ENCODE measurements around the gene RAP1GAP2.
"Not testable (repeated sequence)": the region's sequence is repeated elsewhere in the genome, so short reads cannot be mapped to it uniquely, and the experiment has no call there.

RAP1GAP2 gene

GRCh38 chr17:3036800-3037199 is 240.6 kb downstream of the RAP1GAP2 start:
- Histone ChIP-seq H3K4me1 (ENCODE audit: control insufficient read depth, insufficient read depth, low read length) (no peaks in the 10 kb centered on the region), H3K27ac (ENCODE audit: low read depth, low read length) (no peak overlapping the region), H3K36me3 (ENCODE audit: control insufficient read depth, insufficient read depth, low read length) (peaks cover 17% of the 10 kb centered on the region; the same call in 1 of the 2 replicates)

GRCh38 chr17:3037259-3037658 is 241.0 kb downstream of the RAP1GAP2 start:
- Histone ChIP-seq H3K9me3 (ENCODE audit: control insufficient read depth, insufficient read depth, low read length) (no peaks in the 10 kb centered on the region), H3K36me3 (ENCODE audit: control insufficient read depth, insufficient read depth, low read length) (peaks cover 17% of the 10 kb centered on the region; the same call in 1 of the 2 replicates), H3K27ac (ENCODE audit: low read depth, low read length) (no peak overlapping the region), H3K4me3 (ENCODE audit: low read depth, low read length) (no peak overlapping the region), H3K4me1 (ENCODE audit: control insufficient read depth, insufficient read depth, low read length) (no peaks in the 10 kb centered on the region), H3K27me3 (ENCODE audit: control insufficient read depth, insufficient read depth, low read length) (no peaks in the 10 kb centered on the region; the same call in 1 of the 2 replicates), H3K9ac (ENCODE audit: low read depth, low read length) (no peak overlapping the region)

More at GRCh38 chr17:3036800-3037199, 240.6 kb downstream of the RAP1GAP2 start:
- H3K9me3 ChIP-seq (ENCODE audit: control insufficient read depth, insufficient read depth, low read length), result no peaks in the 10 kb centered on the region
- H3K9ac ChIP-seq (ENCODE audit: low read depth, low read length), result no peak overlapping the region
- H3K27me3 ChIP-seq (ENCODE audit: control insufficient read depth, insufficient read depth, low read length), result no peaks in the 10 kb centered on the region; the same call in 1 of the 2 replicates
- no peak overlapping the region for H3K4me3 ChIP-seq (ENCODE audit: low read depth, low read length)

- no peaks in the 10 kb centered on the region for H3K4me1 ChIP-seq (ENCODE audit: control insufficient read depth, insufficient read depth, low read length)
- H3K9me3 ChIP-seq (ENCODE audit: control insufficient read depth, insufficient read depth, low read length), result peaks cover 11% of the 10 kb centered on the region
- H3K27me3 ChIP-seq (ENCODE audit: control insufficient read depth, insufficient read depth, low read length), result no peaks in the 10 kb centered on the region; the same call in 1 of the 2 replicates
- 0 out of 2 replicates have a peak, but pooled peaks cover 10% of the 10 kb centered on the region for H3K36me3 ChIP-seq (ENCODE audit: control insufficient read depth, insufficient read depth, low read length)
- H3K4me3 ChIP-seq (ENCODE audit: low read depth, low read length), result no peak overlapping the region
- H3K9ac ChIP-seq (ENCODE audit: low read depth, low read length), result no peak overlapping the region
- no peak overlapping the region for H3K27ac ChIP-seq (ENCODE audit: low read depth, low read length)
Measured at GRCh38 chr17:3038941-3039340, 242.7 kb downstream of the RAP1GAP2 start.

- no peaks in the 10 kb centered on the region for H3K4me1 ChIP-seq (ENCODE audit: control insufficient read depth, insufficient read depth, low read length)
- H3K4me3 ChIP-seq (ENCODE audit: low read depth, low read length), result no peak overlapping the region
- no peak overlapping the region for H3K27ac ChIP-seq (ENCODE audit: low read depth, low read length)
- 0 out of 2 replicates have a peak, but pooled peaks cover 9% of the 10 kb centered on the region for H3K36me3 ChIP-seq (ENCODE audit: control insufficient read depth, insufficient read depth, low read length)
- no peaks in the 10 kb centered on the region; the same call in 1 of the 2 replicates for H3K27me3 ChIP-seq (ENCODE audit: control insufficient read depth, insufficient read depth, low read length)
- no peak overlapping the region for H3K9ac ChIP-seq (ENCODE audit: low read depth, low read length)
- peaks cover 19% of the 10 kb centered on the region for H3K9me3 ChIP-seq (ENCODE audit: control insufficient read depth, insufficient read depth, low read length)
Measured at GRCh38 chr17:3039736-3040135, 243.5 kb downstream of the RAP1GAP2 start.

GRCh38 chr17:3040882-3041281 is 244.6 kb downstream of the RAP1GAP2 start:
- Histone ChIP-seq H3K27ac (ENCODE audit: low read depth, low read length) (no peak overlapping the region), H3K9me3 (ENCODE audit: control insufficient read depth, insufficient read depth, low read length) (peaks cover 19% of the 10 kb centered on the region), H3K27me3 (ENCODE audit: control insufficient read depth, insufficient read depth, low read length) (no peaks in the 10 kb centered on the region; the same call in 1 of the 2 replicates), H3K9ac (ENCODE audit: low read depth, low read length) (no peak overlapping the region), H3K4me1 (ENCODE audit: control insufficient read depth, insufficient read depth, low read length) (no peaks in the 10 kb centered on the region), H3K36me3 (ENCODE audit: control insufficient read depth, insufficient read depth, low read length) (0 out of 2 replicates have a peak, but pooled peaks cover under 1% of the 10 kb centered on the region), H3K4me3 (ENCODE audit: low read depth, low read length) (no peak overlapping the region)

DNA sequence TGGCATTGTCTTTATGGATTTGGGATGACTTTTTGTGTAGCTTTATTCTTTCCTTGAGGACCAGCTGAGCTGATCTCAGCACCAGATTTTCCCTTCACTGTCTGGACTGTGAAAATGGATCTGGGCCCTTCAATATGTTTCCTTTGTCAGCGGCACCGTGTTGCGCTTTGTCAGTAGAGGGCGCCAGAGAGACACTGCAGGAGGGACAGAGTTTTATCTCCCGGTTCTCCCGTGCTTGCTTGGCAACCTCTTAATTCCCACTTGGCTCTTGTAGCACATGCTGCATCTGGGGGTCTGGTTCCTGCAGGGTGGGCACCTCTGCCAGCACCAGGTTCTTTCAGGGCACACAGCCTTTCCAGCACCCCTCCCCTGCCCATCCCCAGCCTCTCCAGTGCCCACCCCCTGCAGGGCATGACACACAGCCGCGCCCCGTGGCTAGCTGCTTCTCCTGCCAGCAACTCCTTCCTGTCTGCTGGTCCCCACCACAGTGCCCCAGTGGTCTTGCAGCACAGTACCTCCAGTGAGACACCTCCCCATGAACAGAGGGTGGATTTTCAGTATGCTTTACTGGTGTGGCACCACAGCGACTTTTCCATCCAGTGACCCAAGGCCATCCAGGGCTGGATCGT is 247.6 kb downstream of the RAP1GAP2 start:
- no peak overlapping the region for H3K27ac ChIP-seq (ENCODE audit: low read depth, low read length)
- no peaks in the 10 kb centered on the region; the same call in 1 of the 2 replicates for H3K27me3 ChIP-seq (ENCODE audit: control insufficient read depth, insufficient read depth, low read length)
- H3K9me3 ChIP-seq (ENCODE audit: control insufficient read depth, insufficient read depth, low read length), result peaks cover 19% of the 10 kb centered on the region
- H3K4me1 ChIP-seq (ENCODE audit: control insufficient read depth, insufficient read depth, low read length), result no peaks in the 10 kb centered on the region
- H3K36me3 ChIP-seq (ENCODE audit: control insufficient read depth, insufficient read depth, low read length), result no peaks in the 10 kb centered on the region
- no peak overlapping the region for H3K4me3 ChIP-seq (ENCODE audit: low read depth, low read length)
- no peak overlapping the region for H3K9ac ChIP-seq (ENCODE audit: low read depth, low read length)

DNA sequence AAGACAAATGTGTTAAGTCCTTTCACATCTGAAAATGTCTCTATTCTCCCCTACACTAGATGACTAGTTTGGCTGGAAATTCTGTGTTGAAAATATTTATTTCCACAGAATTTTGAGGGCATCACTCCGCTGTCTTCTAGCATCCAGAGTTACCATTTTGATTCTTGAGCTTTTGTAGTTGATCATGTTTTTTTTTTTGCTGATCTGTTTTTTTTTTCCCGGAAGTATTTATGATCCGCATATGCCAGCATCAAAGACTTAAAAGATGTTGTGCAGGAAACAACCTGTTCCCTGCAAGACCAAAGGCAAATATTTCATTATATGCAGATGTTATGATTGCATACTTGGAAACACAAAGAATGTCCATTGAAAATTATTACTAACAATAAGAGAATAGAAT is 250.5 kb downstream of the RAP1GAP2 start:
- peaks cover 19% of the 10 kb centered on the region for H3K9me3 ChIP-seq (ENCODE audit: control insufficient read depth, insufficient read depth, low read length)
- no peaks in the 10 kb centered on the region for H3K4me1 ChIP-seq (ENCODE audit: control insufficient read depth, insufficient read depth, low read length)
- H3K4me3 ChIP-seq (ENCODE audit: low read depth, low read length), result no peak overlapping the region
- no peaks in the 10 kb centered on the region; the same call in 1 of the 2 replicates for H3K27me3 ChIP-seq (ENCODE audit: control insufficient read depth, insufficient read depth, low read length)
- no peak overlapping the region for H3K27ac ChIP-seq (ENCODE audit: low read depth, low read length)
- H3K36me3 ChIP-seq (ENCODE audit: control insufficient read depth, insufficient read depth, low read length), result no peaks in the 10 kb centered on the region
- H3K9ac ChIP-seq (ENCODE audit: low read depth, low read length), result no peak overlapping the region

DNA sequence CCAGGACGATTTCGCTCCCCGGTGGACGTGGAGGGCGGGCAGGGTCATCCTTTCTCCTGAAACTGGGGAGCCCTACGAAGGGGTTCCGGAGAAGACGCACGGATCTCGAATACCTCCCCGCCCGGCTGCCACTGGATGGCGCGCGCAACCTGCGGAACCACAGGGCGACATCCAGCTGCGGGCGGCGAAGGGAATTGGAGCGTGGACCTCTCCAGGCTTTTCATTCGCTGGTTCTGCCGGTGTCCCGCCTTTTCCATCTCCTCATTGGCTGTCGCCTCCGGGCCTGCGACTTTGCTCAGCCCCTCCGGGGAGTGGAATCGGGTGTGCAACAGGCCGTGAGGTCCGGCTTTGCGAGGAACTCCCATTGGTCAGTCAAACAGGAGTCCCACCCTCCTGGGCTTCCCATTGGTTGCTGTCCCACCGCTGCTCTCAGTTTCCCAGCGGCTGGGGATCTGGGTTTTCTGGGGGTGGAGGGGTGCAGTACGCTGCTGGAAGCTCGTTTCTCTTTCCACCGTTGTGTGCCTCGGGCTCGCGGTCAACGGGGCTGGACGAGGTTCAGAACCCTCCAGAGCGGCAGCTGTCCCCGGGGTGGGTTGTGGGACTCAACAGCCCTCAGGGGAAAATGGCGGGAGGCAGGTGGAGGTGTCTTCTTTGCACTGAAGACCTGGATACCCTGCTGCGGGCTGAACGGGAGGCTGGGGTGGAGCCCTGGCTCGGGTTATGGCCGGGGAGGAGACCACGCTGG is 252.7 kb downstream of the RAP1GAP2 start:
- Histone ChIP-seq H3K27ac (ENCODE audit: low read depth, low read length) (peak overlapping the region; percentile 78), H3K9me3 (ENCODE audit: control insufficient read depth, insufficient read depth, low read length) (peaks cover 9% of the 10 kb centered on the region), H3K36me3 (ENCODE audit: control insufficient read depth, insufficient read depth, low read length) (no peaks in the 10 kb centered on the region), H3K9ac (ENCODE audit: low read depth, low read length) (peak overlapping the region; percentile 71), H3K27me3 (ENCODE audit: control insufficient read depth, insufficient read depth, low read length) (no peaks in the 10 kb centered on the region), H3K4me1 (ENCODE audit: control insufficient read depth, insufficient read depth, low read length) (no peaks in the 10 kb centered on the region), H3K4me3 (ENCODE audit: low read depth, low read length) (peak overlapping the region; percentile 71)

DNA sequence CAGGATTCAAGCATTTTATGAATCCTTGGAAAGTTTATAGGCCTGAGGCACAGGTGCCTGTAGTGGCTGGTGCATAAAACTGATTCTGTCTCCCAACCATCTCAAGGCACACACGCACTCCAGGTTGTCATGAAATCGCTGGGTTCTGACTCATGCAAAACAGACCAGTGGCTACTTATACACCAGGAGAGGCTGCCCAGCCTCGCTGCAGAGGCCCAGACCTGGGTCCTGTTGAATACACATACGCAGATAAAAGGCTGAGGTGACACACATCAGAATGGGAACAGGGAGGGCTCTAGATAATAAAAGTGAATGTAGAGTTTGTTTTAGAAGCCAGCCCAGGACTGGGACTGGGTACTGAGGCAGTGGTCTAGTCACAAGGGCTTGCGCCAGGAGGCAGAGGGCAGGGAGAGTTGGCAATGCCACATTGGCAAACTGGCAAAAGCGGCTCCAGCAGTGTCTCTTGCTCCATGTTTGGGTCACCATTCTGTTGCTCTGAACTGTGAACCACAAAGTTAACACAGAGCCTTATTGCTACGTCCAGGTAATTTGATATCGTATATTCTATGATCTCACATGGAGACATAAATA is 253.6 kb downstream of the RAP1GAP2 start:
- Histone ChIP-seq H3K9ac (ENCODE audit: low read depth, low read length) (no peak overlapping the region), H3K4me1 (ENCODE audit: control insufficient read depth, insufficient read depth, low read length) (no peaks in the 10 kb centered on the region), H3K36me3 (ENCODE audit: control insufficient read depth, insufficient read depth, low read length) (no peaks in the 10 kb centered on the region), H3K27ac (ENCODE audit: low read depth, low read length) (no peak overlapping the region), H3K9me3 (ENCODE audit: control insufficient read depth, insufficient read depth, low read length) (no peaks in the 10 kb centered on the region), H3K27me3 (ENCODE audit: control insufficient read depth, insufficient read depth, low read length) (no peaks in the 10 kb centered on the region), H3K4me3 (ENCODE audit: low read depth, low read length) (peak overlapping the region; percentile 71)

DNA sequence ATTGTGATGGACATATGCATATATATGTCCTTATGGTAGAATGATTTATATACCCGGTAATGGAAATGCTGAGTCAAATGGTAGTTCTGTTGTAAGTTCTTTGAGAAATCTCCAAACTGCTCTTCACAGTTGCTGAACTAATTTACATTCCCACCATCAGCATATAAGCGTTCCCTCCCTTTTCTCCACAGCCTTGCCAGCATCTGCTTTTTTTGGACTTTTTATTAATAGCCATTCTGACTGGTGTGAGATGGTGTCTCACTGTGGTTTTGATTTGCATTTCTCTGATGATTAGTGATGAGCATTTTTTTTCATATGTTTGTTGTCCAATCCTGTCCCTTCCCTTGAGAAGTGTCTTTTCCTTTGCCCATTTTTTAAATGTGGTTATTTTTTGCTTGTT is 258.6 kb downstream of the RAP1GAP2 start:
- H3K36me3 ChIP-seq (ENCODE audit: control insufficient read depth, insufficient read depth, low read length); H3K9ac ChIP-seq (ENCODE audit: low read depth, low read length); H3K4me3 ChIP-seq (ENCODE audit: low read depth, low read length); H3K27me3 ChIP-seq (ENCODE audit: control insufficient read depth, insufficient read depth, low read length); H3K9me3 ChIP-seq (ENCODE audit: control insufficient read depth, insufficient read depth, low read length); H3K27ac ChIP-seq (ENCODE audit: low read depth, low read length); H3K4me1 ChIP-seq (ENCODE audit: control insufficient read depth, insufficient read depth, low read length): not testable (repeated sequence)
